Lung (tissue), 12 donors: ENCODE data around the gene CASS4. TPM values are rescaled to one million over a fixed set of nuclear protein-coding genes. Genes with fewer than 3 reads are reported as not detected.

Experiments used
- ATAC-seq: fragments of 200-7000 bp; cut with Tn5 transposase; one replicate; pipeline ENCODE4 v1.9.1; 2020; ENCODE audit warnings: moderate number of reproducible peaks; ENCODE audit not compliant: insufficient read depth, low FRiP score
- DNase-seq, 3 donors: peaks; one replicate each; pipeline ENCODE4 v3.0.0-alpha.2; 2013 to 2017
- H3K27ac ChIP-seq, 2 donors: one replicate each; pipeline ENCODE4 v1.5.1; 2013; ENCODE audit warnings: mild to moderate bottlenecking in 2 of 2, moderate library complexity in 2 of 2, control low read depth in 1 of 2, inconsistent platforms in 1 of 2, low read depth in 1 of 2, low read length in 1 of 2
- H3K27me3 ChIP-seq, 3 donors: one replicate each; pipeline ENCODE4 v1.5.1; 2013; ENCODE audit warnings: low read length in 2 of 3; ENCODE audit not compliant: control insufficient read depth in 3 of 3, insufficient read depth in 3 of 3
- H3K36me3 ChIP-seq, 4 donors: one replicate each; pipeline ENCODE4 v1.5.1; 2013; ENCODE audit warnings: low read length in 4 of 4, mild to moderate bottlenecking in 1 of 4, moderate library complexity in 1 of 4; ENCODE audit not compliant: control insufficient read depth in 4 of 4, insufficient read depth in 4 of 4
- H3K4me1 ChIP-seq, 5 donors: one replicate each; pipeline ENCODE4 v1.5.1; 2013; ENCODE audit warnings: low read length in 5 of 5, mild to moderate bottlenecking in 2 of 5, moderate library complexity in 1 of 5; ENCODE audit not compliant: control insufficient read depth in 5 of 5, insufficient read depth in 5 of 5
- H3K4me3 ChIP-seq: one replicate; pipeline ENCODE4 v1.5.1; 2013; ENCODE audit warnings: mild to moderate bottlenecking, control low read depth, moderate library complexity
- H3K9ac ChIP-seq, 2 donors: one replicate each; pipeline ENCODE4 v1.5.1; 2013; ENCODE audit warnings: low read length in 2 of 2, control low read depth in 1 of 2; ENCODE audit not compliant: insufficient read depth in 1 of 2
- H3K9me3 ChIP-seq, 4 donors: one replicate each; pipeline ENCODE4 v1.5.1; 2013; ENCODE audit warnings: low read length in 3 of 4, mild to moderate bottlenecking in 1 of 4, moderate library complexity in 1 of 4; ENCODE audit not compliant: control insufficient read depth in 4 of 4, insufficient read depth in 3 of 4
- whole genome bisulfite sequencing, 2 donors: extraction: QIAGEN DNeasy Blood & Tissue Kit; methylation state at CpG; one replicate each; pipeline ENCODE4 v1.1.7; 2013; 5-methylcytosine and 5-hydroxymethylcytosine counted together
- polyA plus RNA-seq, 2 donors: library from polyadenylated mRNA; stranded (reverse); fragments of 200-250 nt; gene quantifications; one replicate each; pipeline ENCODE4 v1.2.1, GENCODE V29; 2013
- total RNA-seq, 2 donors: library from RNA; depleted of rRNA in 1 of 2; stranded (reverse); fragments of >200 nt in 1 of 2; gene quantifications; one replicate each; pipeline ENCODE4 v1.2.1, GENCODE V29; 2014 to 2021
- TF ChIP-seq, protein P1 (sequence below): IDR thresholded peaks from 2 replicates; pipeline ENCODE4 v1.5.1; 2012; ENCODE audit warnings: mild to moderate bottlenecking; ENCODE audit errors: control extremely low read depth, extremely low read depth
- donor health status: control.
- donor health status: control.
- donor health status: Bipolar disorder and iron deficiency.
- donor health status: healthy.
- donor health status: DM: yes; HTN: yes; CAD: no.

Gene CASS4
- total and polyA plus RNA-seq, 4 donors = 4.5 to 30.7 (median 14.8) TPM

DNA sequence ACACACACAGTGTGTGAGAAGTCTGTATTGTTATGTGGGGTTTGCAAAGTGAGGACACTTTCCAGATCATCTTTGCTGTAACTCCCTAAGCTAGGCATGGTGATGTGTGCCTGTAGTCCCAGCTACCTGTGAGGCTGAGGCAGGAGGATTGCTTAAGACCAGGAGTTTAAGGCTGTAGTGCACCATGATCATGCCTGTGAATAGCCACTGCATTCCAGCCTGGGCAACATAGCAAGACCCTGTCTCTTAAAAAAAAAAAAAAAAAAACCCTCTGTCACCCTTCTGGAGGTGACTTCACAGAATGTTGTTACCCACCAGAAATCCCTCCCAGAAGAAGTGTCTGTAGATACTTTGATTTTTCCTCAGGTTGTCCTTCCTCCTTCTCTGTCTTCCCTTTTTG lies 14.9 kb downstream of the CASS4 start:
- Histone ChIP-seq H3K4me1 (peaks cover 0 to 85% (median 32%) of the 10 kb centered on the region in 5 donors), H3K9ac (no peak overlapping the region), H3K27me3 (no peaks in the 10 kb centered on the region), H3K9me3 (no peaks in the 10 kb centered on the region), H3K27ac (no peak overlapping the region), H3K36me3 (peaks cover 0 to 6% (median 0%) of the 10 kb centered on the region in 4 donors), H3K4me3 (no peak overlapping the region)
- ATAC-seq = no peak
- DNase-seq = no peak
- TF ChIP-seq, protein P1, sequence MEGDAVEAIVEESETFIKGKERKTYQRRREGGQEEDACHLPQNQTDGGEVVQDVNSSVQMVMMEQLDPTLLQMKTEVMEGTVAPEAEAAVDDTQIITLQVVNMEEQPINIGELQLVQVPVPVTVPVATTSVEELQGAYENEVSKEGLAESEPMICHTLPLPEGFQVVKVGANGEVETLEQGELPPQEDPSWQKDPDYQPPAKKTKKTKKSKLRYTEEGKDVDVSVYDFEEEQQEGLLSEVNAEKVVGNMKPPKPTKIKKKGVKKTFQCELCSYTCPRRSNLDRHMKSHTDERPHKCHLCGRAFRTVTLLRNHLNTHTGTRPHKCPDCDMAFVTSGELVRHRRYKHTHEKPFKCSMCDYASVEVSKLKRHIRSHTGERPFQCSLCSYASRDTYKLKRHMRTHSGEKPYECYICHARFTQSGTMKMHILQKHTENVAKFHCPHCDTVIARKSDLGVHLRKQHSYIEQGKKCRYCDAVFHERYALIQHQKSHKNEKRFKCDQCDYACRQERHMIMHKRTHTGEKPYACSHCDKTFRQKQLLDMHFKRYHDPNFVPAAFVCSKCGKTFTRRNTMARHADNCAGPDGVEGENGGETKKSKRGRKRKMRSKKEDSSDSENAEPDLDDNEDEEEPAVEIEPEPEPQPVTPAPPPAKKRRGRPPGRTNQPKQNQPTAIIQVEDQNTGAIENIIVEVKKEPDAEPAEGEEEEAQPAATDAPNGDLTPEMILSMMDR = no peak

DNA sequence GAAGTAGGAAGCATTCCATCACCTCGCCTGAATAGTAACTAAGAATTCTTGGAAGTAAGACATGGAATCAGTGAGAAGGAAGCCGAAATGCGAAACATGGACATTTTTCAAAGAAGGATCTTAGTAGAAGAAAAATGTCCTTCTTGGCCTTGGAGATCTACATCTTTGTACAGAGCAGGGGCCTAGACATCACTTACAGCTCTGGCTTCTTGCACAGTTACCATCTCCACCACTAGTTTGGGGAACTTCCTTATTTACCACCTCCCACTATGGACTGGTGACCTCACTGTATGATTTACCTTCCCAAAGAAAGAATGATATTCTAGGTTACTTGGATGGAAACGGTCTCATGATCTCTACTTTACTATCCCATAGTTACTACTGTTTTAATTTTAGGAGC lies 15.7 kb downstream of the CASS4 start:
- TF ChIP-seq, protein P1 = no peak
- H3K9me3 ChIP-seq = no peaks in the 10 kb centered on the region
- 58 to 65% methylated on average over 4 of the region's 4 CpGs for WGBS, 2 donors
- no peaks in the 10 kb centered on the region for H3K27me3 ChIP-seq
- H3K36me3 ChIP-seq = peaks cover 0 to 6% (median 0%) of the 10 kb centered on the region in 4 donors
- no peak for DNase-seq
- H3K9ac ChIP-seq = no peak overlapping the region
- H3K4me1 ChIP-seq = peaks cover 0 to 83% (median 31%) of the 10 kb centered on the region in 5 donors
- no peak overlapping the region for H3K27ac ChIP-seq
- H3K4me3 ChIP-seq = no peak overlapping the region
- ATAC-seq = no peak

DNA sequence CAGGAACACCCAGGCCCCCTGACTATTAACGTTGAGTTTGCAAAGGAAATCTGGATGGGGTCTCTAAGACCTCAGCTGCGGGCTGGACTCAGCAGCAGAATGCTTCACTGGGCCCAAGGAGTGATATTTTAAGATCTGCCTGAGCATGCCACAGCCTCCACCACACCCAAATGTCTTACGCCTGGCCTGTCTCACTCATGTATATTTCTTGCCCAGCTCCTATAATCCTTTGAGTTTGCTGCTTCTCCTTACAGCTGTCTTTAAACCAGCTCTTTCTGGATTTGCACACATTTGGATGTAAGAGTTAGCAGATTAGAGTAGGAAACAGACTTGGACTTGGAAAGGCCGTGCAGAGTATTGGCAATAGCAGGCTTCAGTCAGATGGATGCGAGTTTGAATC lies 16.4 kb downstream of the CASS4 start:
- no peak overlapping the region for H3K4me3 ChIP-seq
- peak overlapping the region in 1 of 2 donors; percentile 78 for H3K27ac ChIP-seq
- peaks cover 0 to 6% (median 0%) of the 10 kb centered on the region in 4 donors for H3K36me3 ChIP-seq
- H3K9me3 ChIP-seq = no peaks in the 10 kb centered on the region
- WGBS, 2 donors = 84% methylated on average over 5 of the region's 5 CpGs
- H3K4me1 ChIP-seq = peaks cover 0 to 85% (median 34%) of the 10 kb centered on the region in 5 donors
- DNase-seq (no peak), ATAC-seq (no peak)
- TF ChIP-seq, protein P1 = no peak
- no peaks in the 10 kb centered on the region for H3K27me3 ChIP-seq
- H3K9ac ChIP-seq = no peak overlapping the region

DNA sequence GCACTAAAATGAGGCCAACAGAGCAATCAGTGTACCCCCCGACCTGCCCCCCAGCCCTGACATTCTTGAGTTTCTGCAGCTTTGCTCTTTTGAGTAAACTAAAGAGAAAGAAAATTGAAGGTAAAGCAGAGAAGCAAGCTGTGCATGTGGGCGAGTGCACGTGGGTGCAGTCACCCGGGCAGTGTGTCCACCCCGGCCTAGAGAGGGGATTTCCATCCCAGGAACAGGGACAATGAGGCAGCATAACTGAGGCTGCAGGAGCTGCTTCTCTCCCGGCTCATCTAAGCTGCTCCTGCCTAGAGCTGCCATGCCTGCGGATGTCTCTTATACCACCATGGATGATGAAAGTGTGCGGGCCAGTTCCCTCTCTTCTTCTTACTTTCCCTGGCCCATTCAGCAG lies 16.8 kb downstream of the CASS4 start:
- H3K27me3 ChIP-seq = no peaks in the 10 kb centered on the region
- peaks cover 0 to 85% (median 38%) of the 10 kb centered on the region in 5 donors for H3K4me1 ChIP-seq
- DNase-seq (no peak), ATAC-seq (no peak)
- WGBS, 2 donors = 50 to 65% methylated on average over 8 of the region's 8 CpGs
- no peak overlapping the region for H3K4me3 ChIP-seq
- TF ChIP-seq, protein P1 = no peak
- H3K36me3 ChIP-seq = peaks cover 0 to 6% (median 0%) of the 10 kb centered on the region in 4 donors
- H3K9ac ChIP-seq = no peak overlapping the region
- no peaks in the 10 kb centered on the region for H3K9me3 ChIP-seq
- peak overlapping the region in 1 of 2 donors; percentile 78 for H3K27ac ChIP-seq
